ENCODE results near the gene FRMPD1. TPM values are rescaled to one million over a fixed set of nuclear protein-coding genes. Genes with fewer than 3 reads are reported as not detected.
A peak's percentile ranks its signal among the peaks of the same experiment; 100 is the strongest.
"Not testable (repeated sequence)": the region's sequence is repeated elsewhere in the genome, so short reads cannot be mapped to it uniquely, and the experiment has no call there.

FRMPD1 gene, protein sequence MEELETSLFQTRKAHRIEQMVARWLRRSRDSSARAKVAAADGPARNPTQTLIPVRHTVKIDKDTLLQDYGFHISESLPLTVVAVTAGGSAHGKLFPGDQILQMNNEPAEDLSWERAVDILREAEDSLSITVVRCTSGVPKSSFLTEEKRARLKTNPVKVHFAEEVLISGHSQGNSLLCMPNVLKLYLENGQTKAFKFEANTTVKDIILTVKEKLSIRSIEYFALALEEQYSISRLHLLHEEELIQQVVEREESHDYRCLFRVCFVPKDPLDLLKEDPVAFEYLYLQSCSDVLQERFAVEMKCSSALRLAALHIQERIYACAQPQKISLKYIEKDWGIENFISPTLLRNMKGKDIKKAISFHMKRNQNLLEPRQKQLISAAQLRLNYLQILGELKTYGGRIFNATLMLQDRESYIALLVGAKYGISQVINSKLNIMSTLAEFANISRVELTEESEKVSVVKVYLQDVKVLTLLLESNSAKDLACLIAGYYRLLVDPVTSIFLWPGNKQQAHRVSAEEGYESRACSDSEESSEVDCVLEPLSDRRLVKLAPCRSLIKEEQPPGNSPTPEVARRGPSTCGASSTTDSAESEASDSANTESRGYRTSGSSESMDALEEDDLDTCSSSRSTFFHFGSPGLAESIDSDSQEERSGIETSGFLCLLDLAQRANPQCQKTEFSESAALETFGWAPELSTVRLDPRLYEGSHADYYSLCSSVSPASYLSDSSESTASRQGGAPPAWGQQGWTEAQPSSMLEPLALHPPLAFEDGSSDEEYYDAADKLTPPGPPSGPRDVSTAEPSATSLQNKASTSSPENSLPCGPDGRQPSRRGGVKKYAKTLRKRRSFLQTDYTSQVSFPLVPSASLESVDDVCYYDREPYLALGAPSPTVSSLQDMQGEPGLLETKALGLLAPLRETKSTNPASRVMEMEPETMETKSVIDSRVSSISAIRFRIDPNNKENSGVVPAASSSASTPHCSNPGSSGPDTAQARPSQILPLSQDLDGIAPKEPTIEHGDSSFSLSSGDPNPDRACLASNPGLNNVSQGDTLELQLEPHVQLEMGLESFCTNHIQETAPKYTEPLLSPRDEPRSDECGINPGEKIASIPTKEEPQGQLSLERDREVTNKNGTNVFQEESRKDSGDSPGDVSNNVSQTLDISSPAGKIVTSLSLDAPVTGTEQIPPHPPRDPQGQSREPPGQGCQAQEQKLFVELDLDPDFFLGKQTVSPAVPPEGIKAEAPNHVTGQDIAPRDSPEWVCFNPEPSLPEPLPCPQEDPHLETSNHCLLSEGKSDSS (N-terminal part only)
- not detected for total RNA-seq
- long read RNA-seq: 0 reads

DNA sequence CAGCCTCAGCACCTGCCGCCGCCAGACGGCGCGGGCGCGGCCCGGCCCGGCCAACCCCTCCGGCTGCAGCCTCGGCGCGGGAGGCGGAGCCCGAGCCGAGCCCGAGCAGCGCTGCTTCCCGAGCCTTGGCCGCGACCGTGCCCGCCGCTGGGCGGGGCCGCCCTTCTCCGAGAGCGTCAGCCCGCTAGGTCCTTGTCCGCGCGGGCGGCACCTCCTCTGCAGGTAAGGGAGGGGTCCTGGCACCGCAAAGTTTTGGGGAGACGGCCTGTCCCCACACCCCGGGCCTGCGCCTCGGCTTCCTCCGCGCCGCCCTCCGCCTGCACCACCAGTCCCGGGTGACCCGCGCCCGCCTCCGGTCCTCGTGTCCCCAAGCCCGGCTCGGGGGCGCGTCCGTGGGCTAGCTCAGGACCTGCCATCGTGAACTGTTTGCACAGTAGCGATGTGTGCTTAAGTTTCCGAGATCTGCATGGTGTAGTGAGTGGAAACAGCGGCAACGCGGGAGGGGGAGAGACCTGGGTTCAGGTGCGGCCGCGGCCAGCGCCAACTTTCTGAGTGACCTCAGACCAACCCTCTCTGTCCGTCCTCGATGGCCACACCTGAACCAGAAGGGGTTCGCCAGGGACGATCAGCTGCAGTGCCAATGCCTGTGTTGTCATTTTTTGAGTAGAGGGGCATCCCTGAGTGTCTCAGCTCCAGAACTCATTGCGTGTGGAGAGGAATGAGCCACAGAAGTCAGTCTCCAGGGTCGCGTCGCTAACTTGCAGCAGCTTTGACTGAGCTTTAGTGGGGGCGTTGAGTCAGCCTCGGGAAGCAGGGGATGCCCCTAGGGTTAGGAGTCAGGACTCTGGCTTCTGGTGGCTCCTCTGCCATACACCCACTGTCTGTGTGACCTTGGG is at the start of gene FRMPD1:
Gene FRMPD1 (plus strand): TSS at position 82 of the 896 bp plus-strand sequence. CDS start 41,688 bp downstream, outside the sequence.
- TF ChIP-seq, protein P1, sequence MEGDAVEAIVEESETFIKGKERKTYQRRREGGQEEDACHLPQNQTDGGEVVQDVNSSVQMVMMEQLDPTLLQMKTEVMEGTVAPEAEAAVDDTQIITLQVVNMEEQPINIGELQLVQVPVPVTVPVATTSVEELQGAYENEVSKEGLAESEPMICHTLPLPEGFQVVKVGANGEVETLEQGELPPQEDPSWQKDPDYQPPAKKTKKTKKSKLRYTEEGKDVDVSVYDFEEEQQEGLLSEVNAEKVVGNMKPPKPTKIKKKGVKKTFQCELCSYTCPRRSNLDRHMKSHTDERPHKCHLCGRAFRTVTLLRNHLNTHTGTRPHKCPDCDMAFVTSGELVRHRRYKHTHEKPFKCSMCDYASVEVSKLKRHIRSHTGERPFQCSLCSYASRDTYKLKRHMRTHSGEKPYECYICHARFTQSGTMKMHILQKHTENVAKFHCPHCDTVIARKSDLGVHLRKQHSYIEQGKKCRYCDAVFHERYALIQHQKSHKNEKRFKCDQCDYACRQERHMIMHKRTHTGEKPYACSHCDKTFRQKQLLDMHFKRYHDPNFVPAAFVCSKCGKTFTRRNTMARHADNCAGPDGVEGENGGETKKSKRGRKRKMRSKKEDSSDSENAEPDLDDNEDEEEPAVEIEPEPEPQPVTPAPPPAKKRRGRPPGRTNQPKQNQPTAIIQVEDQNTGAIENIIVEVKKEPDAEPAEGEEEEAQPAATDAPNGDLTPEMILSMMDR (IDR thresholded peaks at IDR 0.05): no peak
- intact Hi-C loops (cut with DNase I): no loop called here
- Histone ChIP-seq H3K27ac (no peak within 1 kb of the TSS), H3K4me3 (peak within 1 kb of the TSS; percentile 56), H3K4me1 (peaks cover 6% of the 10 kb centered on the region), H3K36me3 (no peaks in the 10 kb centered on the region), H3K9me3 (no peaks in the 10 kb centered on the region), H3K27me3 (peaks cover 61% of the 10 kb centered on the region)
- ATAC-seq (peak; percentile 94), DNase-seq (peak; percentile 82)

DNA sequence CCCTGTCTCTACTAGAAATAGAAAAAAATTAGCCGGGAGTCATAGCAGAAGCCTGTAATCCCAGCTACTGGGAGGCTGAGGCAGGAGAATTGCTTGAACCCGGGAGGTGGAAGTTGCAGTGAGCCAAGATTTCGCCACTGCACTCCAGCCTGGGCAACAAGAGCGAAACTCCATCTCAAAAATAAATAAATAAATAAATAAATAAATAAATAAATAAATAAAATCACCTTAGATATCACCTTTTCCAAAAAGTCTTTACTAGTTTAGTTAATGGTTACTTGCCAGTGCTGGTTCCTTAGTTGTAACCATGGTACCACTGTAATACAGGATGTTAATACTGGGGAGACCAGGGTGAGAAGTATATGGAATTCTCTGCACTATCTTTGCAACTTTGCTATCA is 48.7 kb upstream of the FRMPD1 start:
- H3K27ac ChIP-seq; H3K4me1 ChIP-seq; H3K36me3 ChIP-seq; ATAC-seq; DNase-seq; intact Hi-C loops (cut with DNase I); H3K4me3 ChIP-seq; H3K9me3 ChIP-seq: not testable (repeated sequence)
- H3K27me3 ChIP-seq: peaks cover 11% of the 10 kb centered on the region

DNA sequence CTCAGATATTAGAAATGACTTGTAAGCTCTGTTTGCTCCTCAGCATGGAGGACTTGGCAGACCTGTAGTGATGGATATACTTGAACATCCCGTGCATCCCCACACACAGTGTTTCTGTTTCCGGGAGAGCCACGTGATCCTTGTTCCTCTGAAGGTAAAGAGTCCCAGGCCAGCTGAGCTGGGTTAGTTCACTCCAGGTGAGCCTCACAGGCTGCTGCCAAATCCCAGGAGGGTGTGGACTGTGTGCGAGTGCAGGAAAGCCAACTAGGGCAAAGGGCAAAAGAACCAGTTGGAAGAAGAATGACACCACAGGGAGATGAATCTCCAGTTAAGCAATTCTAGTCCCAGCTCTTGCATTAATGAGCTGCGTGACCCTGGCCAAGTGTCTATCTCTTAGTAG is 47.9 kb upstream of the FRMPD1 start:
- Histone ChIP-seq H3K4me3 (no peak overlapping the region), H3K27ac (no peak overlapping the region), H3K9me3 (no peaks in the 10 kb centered on the region), H3K36me3 (no peaks in the 10 kb centered on the region), H3K27me3 (peaks cover 12% of the 10 kb centered on the region), H3K4me1 (no peaks in the 10 kb centered on the region)
- intact Hi-C loops (cut with DNase I): no loop called here
- TF ChIP-seq, protein P1 (IDR thresholded peaks at IDR 0.05): no peak
- peak; percentile 89 for ATAC-seq
- DNase-seq: peak; percentile 69

DNA sequence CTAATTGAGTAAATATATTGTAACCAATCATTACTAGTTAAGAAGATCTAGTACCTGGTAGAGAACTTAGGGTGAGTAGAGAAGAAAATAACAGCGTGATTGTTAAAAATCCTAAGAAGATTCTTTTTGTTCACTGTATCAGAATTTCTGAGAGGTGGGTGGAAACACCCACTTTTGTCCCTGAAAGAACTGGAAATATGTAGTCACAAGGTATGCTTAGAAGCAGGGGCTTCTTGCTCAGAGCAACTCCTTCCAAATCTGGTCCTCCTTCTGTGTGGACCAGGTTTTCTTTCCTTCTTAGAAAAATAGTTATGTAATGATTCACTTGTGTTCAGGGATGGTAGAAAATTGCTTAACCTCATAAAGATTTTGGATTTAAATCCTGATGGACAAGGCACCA is 46.5 kb upstream of the FRMPD1 start:
- DNase-seq: no peak
- intact Hi-C loops (cut with DNase I): no loop called here
- H3K27ac ChIP-seq: no peak overlapping the region
- no peak for ATAC-seq
- H3K36me3 ChIP-seq: no peaks in the 10 kb centered on the region
- no peak overlapping the region for H3K4me3 ChIP-seq
- no peaks in the 10 kb centered on the region for H3K9me3 ChIP-seq
- H3K4me1 ChIP-seq: no peaks in the 10 kb centered on the region
- TF ChIP-seq, protein P1 (IDR thresholded peaks at IDR 0.05): no peak
- H3K27me3 ChIP-seq: peaks cover 7% of the 10 kb centered on the region

DNA sequence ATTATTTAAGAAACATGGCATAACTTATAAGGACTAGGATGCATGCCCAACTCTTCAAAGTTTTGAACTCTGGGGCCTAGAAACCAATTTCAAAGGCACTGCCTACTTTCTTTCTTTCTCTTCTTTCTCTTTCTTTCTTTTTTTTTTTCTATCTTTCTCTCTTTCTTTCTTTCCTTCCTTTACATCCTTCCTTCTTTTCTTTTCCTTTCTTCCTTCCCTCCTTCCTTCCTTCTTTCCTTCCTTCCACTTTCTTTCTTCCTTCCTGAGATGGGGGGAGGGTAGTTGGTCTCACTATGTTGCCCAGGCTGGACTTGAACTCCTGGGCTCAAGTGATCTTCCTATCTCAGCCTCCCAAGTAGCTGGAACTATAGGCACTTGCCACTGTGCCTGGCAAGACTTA is 42.5 kb upstream of the FRMPD1 start:
- no peak for ATAC-seq
- no peak overlapping the region for H3K27ac ChIP-seq
- no peaks in the 10 kb centered on the region for H3K9me3 ChIP-seq
- no peak overlapping the region for H3K4me3 ChIP-seq
- no peaks in the 10 kb centered on the region for H3K36me3 ChIP-seq
- intact Hi-C loops (cut with DNase I): no loop called here
- peaks cover 11% of the 10 kb centered on the region for H3K27me3 ChIP-seq
- TF ChIP-seq, protein P1 (IDR thresholded peaks at IDR 0.05): no peak
- no peak for DNase-seq
- no peaks in the 10 kb centered on the region for H3K4me1 ChIP-seq

Data from upper lobe of right lung (tissue), 1 donor.